Endothelial cell of umbilical vein (primary cell): ENCODE results near the gene SELP. TPM values are rescaled to one million over a fixed set of nuclear protein-coding genes. Genes with fewer than 3 reads are reported as not detected.

Source experiments
- BruUV-seq: library from RNA; stranded (reverse); fragments of 400-500 nt; replicated peaks from 2 replicates; lab custom pipeline; 2021; lab: Mats Ljungman, UMichigan
- CTCF ChIA-PET: fragments of 300-600, 350-600 bp; sonication (Branson Sonifier 250); formaldehyde crosslinking; loops from one replicate; lab custom pipeline; 2021; ENCODE audit warnings: antibody characterized with exemption, inconsistent platforms; lab: Charles Lee
- POLR2A ChIA-PET: fragments of 300-600, 350-600 bp; sonication (Branson Sonifier 250); formaldehyde crosslinking; loops from one replicate; lab custom pipeline; 2021; ENCODE audit warnings: antibody characterized with exemption, inconsistent platforms; lab: Charles Lee
- DNase-seq: peaks from one replicate; pipeline ENCODE4 v3.0.0-alpha.2; 2011; ENCODE audit warnings: low read depth, low spot score
- FAIRE-seq: peaks from 2 replicates; lab custom pipeline; 2011; peaks lifted over from hg19 to GRCh38; lab: Jason Lieb, UNC
- H2AFZ ChIP-seq: 2 replicates; pipeline ENCODE4 v1.6.0; 2012; ENCODE audit warnings: low read depth, low read length, control low read depth, inconsistent platforms
- H3K27ac ChIP-seq: 2 replicates; pipeline ENCODE4 v1.5.1; 2011; ENCODE audit warnings: low read depth, mild to moderate bottlenecking, control low read depth, low read length, moderate library complexity; ENCODE audit not compliant: insufficient read depth
- H3K27me3 ChIP-seq, 2 experiments: 2 replicates each; pipeline versions ENCODE4 v1.6.0 to v1.6.1; 2011; ENCODE audit warnings: low read length in 2 of 2, mixed read lengths in 1 of 2; ENCODE audit not compliant: control insufficient read depth in 2 of 2, insufficient read depth in 2 of 2
- H3K36me3 ChIP-seq, 2 experiments: 2 replicates in 1 of 2; 3 replicates in 1 of 2; pipeline ENCODE4 v1.5.1; 2011; ENCODE audit warnings: low read length in 2 of 2, mild to moderate bottlenecking in 1 of 2, moderate library complexity in 1 of 2; ENCODE audit not compliant: control insufficient read depth in 2 of 2, insufficient read depth in 2 of 2; ENCODE audit errors: extremely low read depth in 1 of 2
- H3K4me1 ChIP-seq: 3 replicates; pipeline ENCODE4 v1.5.1; 2011; ENCODE audit warnings: mild to moderate bottlenecking, low read length; ENCODE audit not compliant: control insufficient read depth, insufficient read depth; ENCODE audit errors: extremely low read depth
- H3K4me2 ChIP-seq: 2 replicates; pipeline ENCODE4 v1.6.1; 2011; ENCODE audit warnings: low read length, control low read depth, mixed read lengths; ENCODE audit not compliant: insufficient read depth
- H3K4me3 ChIP-seq, 3 experiments: fragments of 200-600 bp in 1 of 3; sonication (generic), shearing (Covaris generic) in 1 of 3; replicated peaks in 1 of 3; 2 replicates each; pipeline ENCODE4 v1.5.1; 2011 to 2016; ENCODE audit warnings: control low read depth in 3 of 3, low read length in 3 of 3, mild to moderate bottlenecking in 2 of 3, inconsistent platforms in 1 of 3, low read depth in 1 of 3, moderate library complexity in 1 of 3; ENCODE audit not compliant: insufficient read depth in 1 of 3
- H3K79me2 ChIP-seq: 2 replicates; pipeline ENCODE4 v1.6.0; 2012; ENCODE audit warnings: low read length, inconsistent platforms; ENCODE audit not compliant: control insufficient read depth, insufficient read depth
- H3K9ac ChIP-seq: replicated peaks from 2 replicates; pipeline ENCODE3; 2011; ENCODE audit warnings: low read length, control low read depth; ENCODE audit not compliant: insufficient read depth; ENCODE audit errors: extremely low read depth
- H3K9me1 ChIP-seq: replicated peaks from 3 replicates; pipeline ENCODE4 v1.6.0; 2011; ENCODE audit warnings: mild to moderate bottlenecking, low read length; ENCODE audit not compliant: control insufficient read depth, insufficient read depth; ENCODE audit errors: extremely low read depth
- H3K9me3 ChIP-seq: replicated peaks from 2 replicates; pipeline ENCODE4 v1.5.1; 2012; ENCODE audit warnings: low read length, inconsistent platforms; ENCODE audit not compliant: control insufficient read depth, insufficient read depth
- H4K20me1 ChIP-seq: replicated peaks from 2 replicates; pipeline ENCODE3; 2011; ENCODE audit warnings: mild to moderate bottlenecking, low read length; ENCODE audit not compliant: control insufficient read depth, insufficient read depth; ENCODE audit errors: extremely low read depth
- CTCF ChIP-seq, 2 donors: IDR thresholded peaks; 1 replicate in 1 of 2; 2 replicates in 1 of 2; pipeline ENCODE4 v1.5.1; 2011; ENCODE audit warnings: low read length in 2 of 2, mild to moderate bottlenecking in 2 of 2, moderate library complexity in 2 of 2, control low read depth in 1 of 2, inconsistent platforms in 1 of 2, low read depth in 1 of 2; ENCODE audit not compliant: insufficient read depth in 1 of 2; ENCODE audit errors: extremely low read depth in 1 of 2
- EZH2 ChIP-seq: IDR thresholded peaks from 2 replicates; pipeline ENCODE4 v1.6.1; 2012; ENCODE audit warnings: borderline replicate concordance, low read depth, mild to moderate bottlenecking, moderate library complexity, low read length, inconsistent platforms; ENCODE audit not compliant: severe bottlenecking
- GATA2 ChIP-seq: IDR thresholded peaks from 2 replicates; pipeline ENCODE4 v1.7.0; 2011; ENCODE audit warnings: low read depth, mild to moderate bottlenecking, moderate library complexity, mixed read lengths, low read length; ENCODE audit not compliant: insufficient read length, insufficient read depth
- JUN ChIP-seq: IDR thresholded peaks from 2 replicates; pipeline ENCODE4 v1.6.1; 2011; ENCODE audit warnings: borderline replicate concordance, low read depth; ENCODE audit not compliant: insufficient read length, insufficient read depth
- MAX ChIP-seq: IDR thresholded peaks from 2 replicates; pipeline ENCODE4 v1.6.1; 2011; ENCODE audit not compliant: insufficient read depth, insufficient read length
- MYC ChIP-seq: IDR thresholded peaks from one replicate; pipeline ENCODE4 v1.6.1; 2011; ENCODE audit warnings: mild to moderate bottlenecking, low read depth, low read length
- POLR2A ChIP-seq: IDR thresholded peaks from 2 replicates; pipeline ENCODE4 v1.6.1; 2012; ENCODE audit warnings: low read depth, mild to moderate bottlenecking, control low read depth, low read length
- dilution Hi-C: fragments of 300-500 bp; cut with MboI; formaldehyde crosslinking; loops from one replicate; pipeline ENCODE4 v1.15.0; 2019; ENCODE audit warnings: low sequenced_read_pairs; ENCODE audit not compliant: extremely low pct_ligation_motif_present
- intact Hi-C: fragments of 100-400 bp; cut with micrococcal nuclease; formaldehyde crosslinking; loops from one replicate; pipeline ENCODE4 v1.10.0; 2022
- polyA plus RNA-seq, 4 experiments: library from polyadenylated mRNA; depleted of rRNA in 3 of 4; stranded (reverse) in 3 of 4; unstranded in 1 of 4; fragments of >200 nt; gene quantifications; 2 replicates each; pipeline versions ENCODE4 v1.2.1 to v1.2.3, GENCODE V29; 2011 to 2012; ENCODE audit warnings: missing spikeins in 1 of 4
- total RNA-seq: library from RNA; stranded (reverse); gene quantifications from 2 replicates; pipeline ENCODE4 v1.2.3, GENCODE V29; 2021

The SELP gene
- total and polyA plus RNA-seq, 2 donors (not counting 3 experiments of a cell fraction or from before 2014, with no cell fraction given), result 1.3 to 1.6 TPM

GRCh38 chr1:169610108-169610507 is 19.8 kb downstream of the SELP start:
- intact Hi-C loops (no loop called here), dilution Hi-C loops (no loop called here)
- no TSS peak for BruUV-seq
- no peak overlapping the region for H3K4me3 ChIP-seq
- H3K4me2 ChIP-seq, result peak overlapping the region; percentile 25
- no peaks in the 10 kb centered on the region for H4K20me1 ChIP-seq
- peak overlapping the region; percentile 17 for H2AFZ ChIP-seq
- ChIA-PET POLR2A (no interaction called here), CTCF (interaction anchor here (0.8 to 2.0 kb wide), 5 partner anchors 9 to 199 kb away, joined by 3 to 18 read pairs (median 9); no protein-coding TSS in a partner anchor)
- peak; percentile 85 for FAIRE-seq
- H3K9ac ChIP-seq, result no peak overlapping the region
- DNase-seq, result peak; percentile 82
- H3K27me3 ChIP-seq, result no peaks in the 10 kb centered on the region
- no peaks in the 10 kb centered on the region for H3K36me3 ChIP-seq
- no peaks in the 10 kb centered on the region for H3K9me1 ChIP-seq
- no peaks in the 10 kb centered on the region for H3K9me3 ChIP-seq
- no peak for TF ChIP-seq MYC
- peak; percentile 28 for TF ChIP-seq JUN
- no peak for TF ChIP-seq POLR2A
- TF ChIP-seq CTCF (IDR thresholded peaks at IDR 0.05; ENCODE audit: extremely low read depth in 1 of 2, insufficient read depth in 1 of 2, low read depth in 1 of 2, low read length in 2 of 2), result no peak
- TF ChIP-seq GATA2, result peak; percentile 58
- H3K4me1 ChIP-seq, result peaks cover 13% of the 10 kb centered on the region
- peak overlapping the region; percentile 20 for H3K27ac ChIP-seq
- H3K79me2 ChIP-seq, result no peaks in the 10 kb centered on the region

- Histone ChIP-seq H3K4me2 (no peak overlapping the region), H3K27me3 (no peaks in the 10 kb centered on the region), H2AFZ (no peak overlapping the region), H3K4me1 (peaks cover 13% of the 10 kb centered on the region), H3K9me1 (no peaks in the 10 kb centered on the region), H3K27ac (no peak overlapping the region), H3K4me3 (no peak overlapping the region), H4K20me1 (no peaks in the 10 kb centered on the region), H3K9me3 (no peaks in the 10 kb centered on the region), H3K79me2 (no peaks in the 10 kb centered on the region), H3K9ac (no peak overlapping the region), H3K36me3 (no peaks in the 10 kb centered on the region)
- dilution Hi-C loops (no loop called here), intact Hi-C loops (no loop called here)
- ChIA-PET CTCF (no interaction called here), POLR2A (no interaction called here)
- BruUV-seq, result no TSS peak
- FAIRE-seq (no peak), DNase-seq (no peak)
- TF ChIP-seq JUN, result no peak
- no peak for TF ChIP-seq GATA2
- TF ChIP-seq MAX, result no peak
- TF ChIP-seq CTCF (IDR thresholded peaks at IDR 0.05; ENCODE audit: extremely low read depth in 1 of 2, insufficient read depth in 1 of 2, low read depth in 1 of 2, low read length in 2 of 2), result no peak
- TF ChIP-seq EZH2, result no peak
These were observed 21.7 kb downstream of the SELP start for GRCh38 chr1:169608226-169608625.
